ENCODE measurements around the gene ZSCAN31. TPM values are rescaled to one million over a fixed set of nuclear protein-coding genes. Genes with fewer than 3 reads are reported as not detected.

ZSCAN31 gene
- total RNA-seq, 1 experiment from 2014 or later = 3.5 TPM

- intact Hi-C loops (cut with micrococcal nuclease; ENCODE audit: unreplicated experiment) = no loop called here
- TF ChIP-seq CTCF (conservative IDR thresholded peaks at IDR 0.05; ENCODE audit: low read depth, low read length) (no peak), EZH2 (IDR thresholded peaks at IDR 0.05; ENCODE audit: borderline replicate concordance, low read depth, low read length, poor library complexity, severe bottlenecking) (no peak)
- BruUV-seq (replicated peaks) = no TSS peak
- Histone ChIP-seq H3K27me3 (replicated peaks; ENCODE audit: insufficient read depth, low read depth, low read length, poor library complexity) (no peaks in the 10 kb centered on the region), H3K9me3 (ENCODE audit: low read depth, low read length, poor library complexity, severe bottlenecking) (peaks cover 25% of the 10 kb centered on the region), H3K4me3 (ENCODE audit: low read depth, low read length, poor library complexity, severe bottlenecking) (no peak overlapping the region), H3K36me3 (ENCODE audit: insufficient read depth, low read length, poor library complexity, severe bottlenecking) (no peaks in the 10 kb centered on the region), H3K27ac (ENCODE audit: low read depth, low read length, poor library complexity, severe bottlenecking) (no peak overlapping the region), H3K4me1 (ENCODE audit: insufficient read depth, low read length, poor library complexity, severe bottlenecking) (no peaks in the 10 kb centered on the region)
- CTCF ChIA-PET = no interaction called here
- POLR2A ChIA-PET (ENCODE audit: low non-redundant PET) = no interaction called here
- DNase-seq (ENCODE audit: low spot score) = no peak
These were observed 5.9 kb downstream of the ZSCAN31 start for GRCh38 chr6:28330041-28330440.

GRCh38 chr6:28326371-28326948 lies 9.5 kb downstream of the ZSCAN31 start:
- no peaks in the 10 kb centered on the region for H3K4me1 ChIP-seq (ENCODE audit: insufficient read depth, low read length, poor library complexity, severe bottlenecking)
- DNase-seq (ENCODE audit: low spot score) = no peak
- H3K9me3 ChIP-seq (ENCODE audit: low read depth, low read length, poor library complexity, severe bottlenecking) = peaks cover 27% of the 10 kb centered on the region
- CTCF ChIA-PET = no interaction called here
- H3K27ac ChIP-seq (ENCODE audit: low read depth, low read length, poor library complexity, severe bottlenecking) = no peak overlapping the region
- no peak overlapping the region for H3K4me3 ChIP-seq (ENCODE audit: low read depth, low read length, poor library complexity, severe bottlenecking)
- H3K36me3 ChIP-seq (ENCODE audit: insufficient read depth, low read length, poor library complexity, severe bottlenecking) = no peaks in the 10 kb centered on the region
- TF ChIP-seq CTCF (conservative IDR thresholded peaks at IDR 0.05; ENCODE audit: low read depth, low read length) = no peak
- no peak for TF ChIP-seq EZH2 (IDR thresholded peaks at IDR 0.05; ENCODE audit: borderline replicate concordance, low read depth, low read length, poor library complexity, severe bottlenecking)
- BruUV-seq (replicated peaks) = no TSS peak
- POLR2A ChIA-PET (ENCODE audit: low non-redundant PET) = no interaction called here
- no peaks in the 10 kb centered on the region for H3K27me3 ChIP-seq (replicated peaks; ENCODE audit: insufficient read depth, low read depth, low read length, poor library complexity)
- intact Hi-C loops (cut with micrococcal nuclease; ENCODE audit: unreplicated experiment) = no loop called here

DNA sequence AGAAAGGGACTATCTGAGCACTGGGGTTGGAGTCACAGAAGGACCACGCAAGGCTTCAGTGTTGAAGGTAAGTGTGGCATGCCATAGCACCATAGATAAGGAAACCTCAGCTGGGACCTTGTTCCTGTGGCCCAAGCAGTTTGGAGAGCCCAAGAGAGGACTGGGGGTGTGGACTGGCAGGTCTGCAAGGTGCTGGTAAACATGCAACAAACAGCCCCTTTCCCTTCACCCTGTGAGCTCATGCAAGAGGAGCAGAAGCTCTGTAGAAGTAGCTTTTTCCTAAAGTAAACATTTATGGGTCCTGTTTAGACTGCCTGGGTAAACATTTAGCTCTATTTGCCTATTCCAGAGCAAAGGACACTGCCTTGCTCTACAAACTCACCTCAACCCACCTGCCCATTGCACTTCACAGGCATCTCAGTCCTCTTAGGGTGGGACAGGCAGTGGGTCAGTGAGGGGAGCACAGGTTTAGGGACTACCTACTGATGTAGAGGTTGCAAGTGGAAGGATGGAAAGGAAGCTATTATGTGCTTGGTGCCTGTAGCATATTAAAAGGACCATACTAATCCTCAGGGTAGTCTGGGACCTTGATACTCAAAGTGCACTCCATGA lies 12.0 kb downstream of the ZSCAN31 start:
- BruUV-seq (replicated peaks) = no TSS peak
- Histone ChIP-seq H3K9me3 (ENCODE audit: low read depth, low read length, poor library complexity, severe bottlenecking) (peaks cover 27% of the 10 kb centered on the region), H3K4me1 (ENCODE audit: insufficient read depth, low read length, poor library complexity, severe bottlenecking) (no peaks in the 10 kb centered on the region), H3K4me3 (ENCODE audit: low read depth, low read length, poor library complexity, severe bottlenecking) (no peak overlapping the region), H3K27me3 (replicated peaks; ENCODE audit: insufficient read depth, low read depth, low read length, poor library complexity) (no peaks in the 10 kb centered on the region), H3K27ac (ENCODE audit: low read depth, low read length, poor library complexity, severe bottlenecking) (no peak overlapping the region), H3K36me3 (ENCODE audit: insufficient read depth, low read length, poor library complexity, severe bottlenecking) (no peaks in the 10 kb centered on the region)
- intact Hi-C loops (cut with micrococcal nuclease; ENCODE audit: unreplicated experiment) = no loop called here
- ChIA-PET POLR2A (ENCODE audit: low non-redundant PET) (no interaction called here), CTCF (no interaction called here)
- no peak for DNase-seq (ENCODE audit: low spot score)
- TF ChIP-seq CTCF (conservative IDR thresholded peaks at IDR 0.05; ENCODE audit: low read depth, low read length) (no peak), EZH2 (IDR thresholded peaks at IDR 0.05; ENCODE audit: borderline replicate concordance, low read depth, low read length, poor library complexity, severe bottlenecking) (no peak)

Measured in A673 (cell line).